ENCODE results near the gene C6orf132. TPM values are rescaled to one million over a fixed set of nuclear protein-coding genes. Genes with fewer than 3 reads are reported as not detected.

Gene C6orf132
- total and polyA plus RNA-seq, 12 donors, result 0.09 to 4.7 (median 1.4) TPM

DNA sequence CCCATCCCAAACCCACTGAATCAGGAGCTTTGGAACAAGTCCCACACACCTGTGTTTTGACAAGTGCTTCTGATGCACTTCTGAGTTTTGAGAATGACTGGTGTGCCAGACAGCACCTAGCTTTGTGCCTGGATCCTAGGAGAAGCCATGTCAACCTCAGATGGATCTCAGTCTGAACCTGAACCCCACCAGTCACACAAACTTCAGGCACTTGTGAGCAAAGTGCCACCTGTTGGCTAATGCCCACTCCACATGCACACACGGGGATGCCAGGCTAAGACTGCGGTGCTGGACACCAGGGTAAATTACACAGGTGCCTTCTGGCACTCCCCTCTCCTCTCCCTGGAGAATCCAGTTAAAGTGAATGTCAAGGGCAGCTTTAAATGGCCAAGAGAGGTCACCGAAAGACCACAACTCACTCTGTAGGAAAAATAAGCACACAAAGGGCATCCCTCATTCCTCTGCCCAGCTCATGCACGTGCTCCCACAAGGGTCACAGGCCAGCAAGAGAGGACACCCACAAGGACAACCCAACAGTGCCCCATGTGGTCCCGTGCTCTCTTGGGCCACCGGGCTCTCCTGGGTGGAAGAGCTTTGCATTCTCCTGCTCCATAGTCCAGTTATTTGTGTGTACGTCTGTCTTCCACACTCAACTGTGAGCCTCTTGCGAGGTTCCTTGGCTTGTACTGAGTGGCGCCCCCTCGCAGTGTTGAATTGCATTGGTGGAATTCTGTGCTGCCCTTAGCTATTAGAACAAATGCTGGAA is 46.5 kb downstream of the C6orf132 start:
- DNase-seq, result no peak
- TF ChIP-seq CTCF (IDR thresholded peaks at IDR 0.05) (no peak), POLR2A (IDR thresholded peaks at IDR 0.05) (no peak)
- no peaks in the 10 kb centered on the region for H3K9me3 ChIP-seq (replicated peaks in 1 of 3)
- intact Hi-C loops (cut with DNase I), result no loop called here
- no peaks in the 10 kb centered on the region for H3K36me3 ChIP-seq (replicated peaks in 1 of 2)
- peaks cover 26 to 28% of the 10 kb centered on the region in 2 donors for H3K4me1 ChIP-seq (replicated peaks in 1 of 2)
- no peak overlapping the region for H3K27ac ChIP-seq
- H3K4me3 ChIP-seq, result no peak overlapping the region
- no peaks in the 10 kb centered on the region for H3K27me3 ChIP-seq
- 65 to 74% (median 73%) methylated on average over 8 to 10 of the region's 10 CpGs for WGBS, 4 donors

DNA sequence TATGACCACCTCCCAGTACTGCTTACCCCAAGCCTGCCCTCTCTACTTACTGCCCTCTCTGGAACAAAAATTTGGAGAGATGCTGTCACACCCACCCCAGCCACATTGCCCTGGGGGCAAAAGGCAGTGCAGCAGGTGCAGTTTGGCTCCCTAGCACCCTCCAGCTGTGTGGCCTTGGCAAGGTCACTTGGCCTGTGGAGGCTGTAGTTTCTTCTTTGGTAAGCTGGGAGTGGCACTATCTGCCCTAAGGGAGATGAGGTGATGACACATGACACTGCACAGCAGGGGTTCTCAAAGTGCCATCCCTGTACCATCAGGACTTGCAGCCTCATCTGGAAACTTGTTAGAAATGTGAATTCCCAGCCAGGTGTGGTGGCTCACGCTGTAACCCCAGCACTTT is 47.3 kb downstream of the C6orf132 start:
- Histone ChIP-seq H3K9me3 (replicated peaks in 1 of 3) (no peaks in the 10 kb centered on the region), H3K4me3 (no peak overlapping the region), H3K36me3 (replicated peaks in 1 of 2) (no peaks in the 10 kb centered on the region), H3K27ac (no peak overlapping the region), H3K4me1 (replicated peaks in 1 of 2) (peaks cover 18 to 19% of the 10 kb centered on the region in 2 donors), H3K27me3 (no peaks in the 10 kb centered on the region)
- WGBS, 4 donors, result 94 to 100% (median 100%) methylated on average over 1 of the region's 1 CpG
- intact Hi-C loops (cut with DNase I), result no loop called here
- DNase-seq, result no peak
- TF ChIP-seq POLR2A (IDR thresholded peaks at IDR 0.05) (no peak), CTCF (IDR thresholded peaks at IDR 0.05) (no peak)

DNA sequence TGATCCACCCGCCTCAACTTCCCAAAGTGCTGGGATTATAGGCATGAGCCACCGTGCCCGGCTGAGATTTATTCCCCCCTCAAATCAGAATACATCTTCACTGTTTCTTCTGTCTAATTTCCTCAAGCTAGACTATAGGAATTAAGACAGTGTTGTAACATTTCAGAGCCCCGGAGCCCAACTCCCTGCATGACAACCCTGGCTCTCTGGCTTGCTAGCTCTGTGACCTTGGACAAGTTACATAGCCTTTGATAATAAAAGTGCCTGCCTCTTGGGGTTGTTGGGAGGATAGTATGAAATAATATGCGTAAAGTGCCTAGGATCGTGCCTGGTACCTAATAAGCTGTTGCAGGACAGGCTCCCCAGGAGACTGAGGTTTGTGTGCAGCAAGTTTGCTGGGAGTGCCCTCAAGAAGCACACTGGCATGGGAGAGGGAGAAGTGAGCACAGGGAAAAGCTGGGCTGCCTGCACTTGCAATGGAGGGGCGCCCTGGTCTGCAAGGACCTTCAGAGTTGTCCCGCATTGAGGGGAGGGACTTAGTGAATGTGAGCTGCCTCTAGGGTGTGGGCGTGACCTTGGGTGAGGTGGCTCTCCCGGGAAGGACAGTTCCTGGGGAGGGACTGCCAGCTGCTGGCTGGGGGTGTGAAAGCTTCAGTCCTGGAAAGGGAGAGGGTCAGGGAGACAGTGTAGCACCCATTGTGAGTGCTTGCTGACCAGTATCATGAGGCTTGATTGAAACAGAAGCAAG is 48.7 kb downstream of the C6orf132 start:
- no peaks in the 10 kb centered on the region for H3K27me3 ChIP-seq
- intact Hi-C loops (cut with DNase I), result no loop called here
- no peaks in the 10 kb centered on the region for H3K9me3 ChIP-seq (replicated peaks in 1 of 3)
- H3K4me3 ChIP-seq, result no peak overlapping the region
- 44 to 58% (median 46%) methylated on average over 10 of the region's 10 CpGs for WGBS, 4 donors
- peak overlapping the region in 2 of 5 donors; percentile 44 to 55 for H3K27ac ChIP-seq
- DNase-seq, result peak in 6 of 7 donors; percentile 53 to 72 (median 68)
- no peak for TF ChIP-seq POLR2A (IDR thresholded peaks at IDR 0.05)
- TF ChIP-seq CTCF (IDR thresholded peaks at IDR 0.05), result no peak
- H3K36me3 ChIP-seq (replicated peaks in 1 of 2), result no peaks in the 10 kb centered on the region
- peaks cover 6 to 8% of the 10 kb centered on the region in 2 donors for H3K4me1 ChIP-seq (replicated peaks in 1 of 2)

- peaks cover 6 to 8% of the 10 kb centered on the region in 2 donors for H3K4me1 ChIP-seq (replicated peaks in 1 of 2)
- WGBS, 4 donors, result 88 to 96% (median 94%) methylated on average over 9 of the region's 9 CpGs
- TF ChIP-seq POLR2A (IDR thresholded peaks at IDR 0.05) (no peak), CTCF (IDR thresholded peaks at IDR 0.05) (no peak)
- intact Hi-C loops (cut with DNase I), result no loop called here
- no peaks in the 10 kb centered on the region for H3K27me3 ChIP-seq
- H3K4me3 ChIP-seq, result no peak overlapping the region
- H3K36me3 ChIP-seq (replicated peaks in 1 of 2), result no peaks in the 10 kb centered on the region
- H3K9me3 ChIP-seq (replicated peaks in 1 of 3), result no peaks in the 10 kb centered on the region
- DNase-seq, result no peak
- H3K27ac ChIP-seq, result no peak overlapping the region
Measured at GRCh38 chr6:42091718-42092023, 50.7 kb downstream of the C6orf132 start.

All from adrenal gland (tissue), 12 donors.